Suprapubic skin (tissue), 4 donors: ENCODE results near the gene PRPF40B. TPM values are rescaled to one million over a fixed set of nuclear protein-coding genes. Genes with fewer than 3 reads are reported as not detected.

Experiments used
- DNase-seq, 2 donors: peaks; one replicate each; pipeline ENCODE4 v3.0.0-alpha.2; 2019; ENCODE audit warnings: low spot score in 2 of 2
- H3K27ac ChIP-seq: fragments of 200-600 bp; sonication (generic); one replicate; pipeline ENCODE4 v1.5.1; 2019
- H3K27me3 ChIP-seq: fragments of 200-600 bp; sonication (generic); one replicate; pipeline ENCODE4 v1.5.1; 2019
- H3K36me3 ChIP-seq: fragments of 200-600 bp; sonication (generic); one replicate; pipeline ENCODE4 v1.5.1; 2019
- H3K4me1 ChIP-seq: fragments of 200-600 bp; sonication (generic); one replicate; pipeline ENCODE4 v1.5.1; 2019
- H3K4me3 ChIP-seq: fragments of 200-600 bp; sonication (generic); one replicate; pipeline ENCODE4 v1.5.1; 2019; ENCODE audit warnings: mild to moderate bottlenecking
- H3K9me3 ChIP-seq: fragments of 200-600 bp; sonication (generic); one replicate; pipeline ENCODE4 v1.5.1; 2019
- CTCF ChIP-seq, 2 donors: fragments of 200-600 bp in 1 of 2; fragments of 450-650 bp in 1 of 2; sonication (generic) in 1 of 2; IDR thresholded peaks; one replicate each; pipeline ENCODE4 v1.5.1; 2016 to 2019; ENCODE audit warnings: antibody characterized with exemption in 2 of 2, mild to moderate bottlenecking in 1 of 2, moderate library complexity in 1 of 2
- EP300 ChIP-seq: sonication (generic); formaldehyde crosslinking; IDR thresholded peaks from one replicate; pipeline ENCODE4 v1.6.1; 2017; ENCODE audit warnings: antibody characterized with exemption
- POLR2A ChIP-seq, 2 donors: fragments of 450-650 bp; IDR thresholded peaks; one replicate each; pipeline ENCODE4 v1.6.1; 2017; ENCODE audit warnings: antibody characterized with exemption in 2 of 2, mild to moderate bottlenecking in 2 of 2, moderate library complexity in 2 of 2
- POLR2AphosphoS5 ChIP-seq, 3 donors: sonication (generic); formaldehyde crosslinking; IDR thresholded peaks; one replicate each; pipeline ENCODE4 v1.6.1; 2017; ENCODE audit warnings: antibody characterized with exemption in 3 of 3
- WGBS: methylation state at CpG from one replicate; pipeline ENCODE4 v1.1.5; 2018; 5-methylcytosine and 5-hydroxymethylcytosine counted together
- total RNA-seq, 4 donors: library from RNA; depleted of rRNA; stranded (reverse); fragments of >200 nt; gene quantifications; one replicate each; pipeline ENCODE4 v1.1.0, GENCODE V29; 2016

PRPF40B gene
- total RNA-seq, 4 donors from 2014 or later: 10.1 to 38.9 (median 15.4) TPM

GRCh38 chr12:49615725-49616124, 7.6 kb upstream of the PRPF40B start:
- no peaks in the 10 kb centered on the region for H3K27me3 ChIP-seq

GRCh38 chr12:49616533-49617219, 6.7 kb upstream of the PRPF40B start:
- 75% methylated on average over 5 of the region's 5 CpGs for WGBS
- H3K4me1 ChIP-seq: peaks cover 7% of the 10 kb centered on the region
- H3K27me3 ChIP-seq: no peaks in the 10 kb centered on the region
- no peak for DNase-seq
- H3K27ac ChIP-seq: no peak overlapping the region
- H3K9me3 ChIP-seq: no peaks in the 10 kb centered on the region
- no peak overlapping the region for H3K4me3 ChIP-seq
- no peak for TF ChIP-seq CTCF (IDR thresholded peaks at IDR 0.05)
- no peak for TF ChIP-seq EP300
- TF ChIP-seq POLR2A (IDR thresholded peaks at IDR 0.05): no peak
- TF ChIP-seq POLR2AphosphoS5 (IDR thresholded peaks at IDR 0.05): no peak
- no peaks in the 10 kb centered on the region for H3K36me3 ChIP-seq

More at GRCh38 chr12:49615725-49616124, 7.6 kb upstream of the PRPF40B start:
- no peak overlapping the region for H3K4me3 ChIP-seq
- no peak for DNase-seq
- whole genome bisulfite sequencing: 90% methylated on average over 7 of the region's 7 CpGs
- TF ChIP-seq EP300 (no peak), POLR2AphosphoS5 (IDR thresholded peaks at IDR 0.05) (no peak), POLR2A (IDR thresholded peaks at IDR 0.05) (no peak), CTCF (IDR thresholded peaks at IDR 0.05) (no peak)
- H3K27ac ChIP-seq: no peak overlapping the region
- H3K4me1 ChIP-seq: no peaks in the 10 kb centered on the region
- no peaks in the 10 kb centered on the region for H3K36me3 ChIP-seq
- H3K9me3 ChIP-seq: no peaks in the 10 kb centered on the region

GRCh38 chr12:49618576-49618975, 4.8 kb upstream of the PRPF40B start:
- 88% methylated on average over 1 of the region's 1 CpG for WGBS
- TF ChIP-seq POLR2AphosphoS5 (IDR thresholded peaks at IDR 0.05): no peak
- TF ChIP-seq EP300: no peak
- TF ChIP-seq POLR2A (IDR thresholded peaks at IDR 0.05): no peak
- no peak for TF ChIP-seq CTCF (IDR thresholded peaks at IDR 0.05)
- H3K27me3 ChIP-seq: no peaks in the 10 kb centered on the region
- no peak for DNase-seq
- H3K9me3 ChIP-seq: no peaks in the 10 kb centered on the region
- peaks cover 19% of the 10 kb centered on the region for H3K4me1 ChIP-seq
- H3K4me3 ChIP-seq: no peak overlapping the region
- no peaks in the 10 kb centered on the region for H3K36me3 ChIP-seq
- no peak overlapping the region for H3K27ac ChIP-seq

- WGBS: 38% methylated on average over 3 of the region's 3 CpGs
- no peak for TF ChIP-seq EP300
- no peak for TF ChIP-seq CTCF (IDR thresholded peaks at IDR 0.05)
- no peak for TF ChIP-seq POLR2AphosphoS5 (IDR thresholded peaks at IDR 0.05)
- no peak for TF ChIP-seq POLR2A (IDR thresholded peaks at IDR 0.05)
- Histone ChIP-seq H3K27me3 (no peaks in the 10 kb centered on the region), H3K4me1 (peaks cover 25% of the 10 kb centered on the region), H3K36me3 (no peaks in the 10 kb centered on the region), H3K27ac (no peak overlapping the region), H3K4me3 (no peak overlapping the region), H3K9me3 (no peaks in the 10 kb centered on the region)
- DNase-seq: no peak
Observed at GRCh38 chr12:49619286-49619685, 4.1 kb upstream of the PRPF40B start.

GRCh38 chr12:49621651-49622500, 1.5 kb upstream of the PRPF40B start:
- no peaks in the 10 kb centered on the region for H3K27me3 ChIP-seq
- H3K27ac ChIP-seq: peak overlapping the region; percentile 86
- peak overlapping the region; percentile 67 for H3K4me3 ChIP-seq
- H3K9me3 ChIP-seq: no peaks in the 10 kb centered on the region
- no peak for DNase-seq
- peaks cover 34% of the 10 kb centered on the region for H3K4me1 ChIP-seq
- TF ChIP-seq CTCF (IDR thresholded peaks at IDR 0.05) (no peak), EP300 (no peak), POLR2A (IDR thresholded peaks at IDR 0.05) (no peak), POLR2AphosphoS5 (IDR thresholded peaks at IDR 0.05) (no peak)
- 4% methylated on average over 33 of the region's 33 CpGs for WGBS
- no peaks in the 10 kb centered on the region for H3K36me3 ChIP-seq
